B cell (primary cell): ENCODE data around the gene RRP1. TPM values are rescaled to one million over a fixed set of nuclear protein-coding genes. Genes with fewer than 3 reads are reported as not detected.

Experiments used
- ATAC-seq: fragments of 200-7000 bp; cut with Tn5 transposase; one replicate; pipeline ENCODE4 v1.10.0; 2021; ENCODE audit warnings: low read depth, mild to moderate bottlenecking, moderate number of reproducible peaks, moderate library complexity
- CTCF ChIA-PET: fragments of 350-600 bp; sonication (Branson Sonifier 250); formaldehyde crosslinking; loops from one replicate; lab custom pipeline; 2021; ENCODE audit warnings: antibody characterized with exemption, inconsistent platforms; lab: Charles Lee
- POLR2A ChIA-PET: fragments of 350-600 bp; sonication (Branson Sonifier 250); formaldehyde crosslinking; loops from one replicate; lab custom pipeline; 2021; ENCODE audit warnings: antibody characterized with exemption; lab: Charles Lee
- DNase-seq: peaks from one replicate; pipeline ENCODE4 v3.0.0; 2013
- H2AFZ ChIP-seq: 2 replicates; pipeline ENCODE4 v1.6.1; 2012; ENCODE audit warnings: mild to moderate bottlenecking, low read depth, low read length; ENCODE audit not compliant: insufficient read depth, poor library complexity, severe bottlenecking
- H3K27ac ChIP-seq, 2 donors: 1 replicate in 1 of 2; 2 replicates in 1 of 2; pipeline ENCODE4 v1.5.1; 2012 to 2013; ENCODE audit warnings: low read length in 2 of 2, mild to moderate bottlenecking in 2 of 2, moderate library complexity in 1 of 2
- H3K27me3 ChIP-seq, 4 experiments: fragments of 200-600 bp in 1 of 4; sonication (generic) in 1 of 4; replicated peaks in 1 of 4; 1 replicate in 2 of 4; 2 replicates in 2 of 4; pipeline versions ENCODE4 v1.6.1 to v1.7.0; 2013 to 2016; ENCODE audit warnings: low read length in 3 of 4, mild to moderate bottlenecking in 2 of 4, mixed read lengths in 1 of 4, moderate library complexity in 1 of 4; ENCODE audit not compliant: insufficient read depth in 4 of 4, control insufficient read depth in 3 of 4; ENCODE audit errors: control extremely low read depth in 1 of 4
- H3K36me3 ChIP-seq, 2 experiments: replicated peaks in 1 of 2; 1 replicate in 1 of 2; 2 replicates in 1 of 2; pipeline versions ENCODE4 v1.6.1 to v1.7.1; 2013; ENCODE audit warnings: low read length in 1 of 2; ENCODE audit not compliant: insufficient read depth in 2 of 2, control insufficient read depth in 1 of 2; ENCODE audit errors: control extremely low read depth in 1 of 2, extremely low read depth in 1 of 2
- H3K4me1 ChIP-seq, 2 donors: fragments of 200-600 bp in 1 of 2; sonication (generic) in 1 of 2; 1 replicate in 1 of 2; 2 replicates in 1 of 2; pipeline versions ENCODE4 v1.5.1 to v1.6.1; 2013 to 2017; ENCODE audit warnings: low read length in 2 of 2; ENCODE audit not compliant: control insufficient read depth in 2 of 2, insufficient read depth in 2 of 2
- H3K4me2 ChIP-seq: replicated peaks from 2 replicates; pipeline ENCODE3; 2012; ENCODE audit warnings: mild to moderate bottlenecking, low read depth, low read length; ENCODE audit not compliant: poor library complexity, severe bottlenecking
- H3K4me3 ChIP-seq, 5 experiments: fragments of 200-600 bp in 1 of 5; sonication (generic) in 1 of 5; 1 replicate in 3 of 5; 2 replicates in 2 of 5; pipeline versions ENCODE4 v1.5.1 to v1.7.0; 2011 to 2016; ENCODE audit warnings: low read length in 4 of 5, mild to moderate bottlenecking in 4 of 5, low read depth in 2 of 5, control low read depth in 1 of 5, moderate library complexity in 1 of 5; ENCODE audit not compliant: insufficient read depth in 1 of 5; ENCODE audit errors: control extremely low read depth in 1 of 5, extremely low read depth in 1 of 5
- H3K79me2 ChIP-seq: fragments of 200-600 bp; sonication (generic); one replicate; pipeline ENCODE4 v1.6.0; 2016; ENCODE audit warnings: low read length; ENCODE audit not compliant: control insufficient read depth, insufficient read depth
- H3K9ac ChIP-seq: fragments of 200-600 bp; sonication (generic); 2 replicates; pipeline ENCODE4 v1.6.1; 2017; ENCODE audit warnings: mild to moderate bottlenecking, low read length, moderate library complexity
- H3K9me3 ChIP-seq, 3 donors: one replicate each; pipeline versions ENCODE4 v1.6.1 to v1.7.1; 2013; ENCODE audit warnings: low read length in 2 of 3; ENCODE audit not compliant: control insufficient read depth in 2 of 3, insufficient read depth in 1 of 3; ENCODE audit errors: control extremely low read depth in 1 of 3
- H4K20me1 ChIP-seq: 2 replicates; pipeline ENCODE4 v1.6.0; 2012; ENCODE audit warnings: mild to moderate bottlenecking, low read length; ENCODE audit not compliant: insufficient read depth, control insufficient read depth, poor library complexity, severe bottlenecking
- H3K27ac Mint-ChIP-seq: one replicate; pipeline ENCODE4 v1.8.0; 2021; ENCODE audit warnings: mixed read lengths
- H3K27me3 Mint-ChIP-seq: one replicate; pipeline ENCODE4 v1.8.0; 2021; ENCODE audit warnings: mixed read lengths
- H3K4me1 Mint-ChIP-seq: one replicate; pipeline ENCODE4 v1.8.0; 2021; ENCODE audit warnings: mixed read lengths
- H3K4me3 Mint-ChIP-seq: one replicate; pipeline ENCODE4 v1.8.0; 2021; ENCODE audit warnings: mixed read lengths
- H3K9me3 Mint-ChIP-seq: one replicate; pipeline ENCODE4 v1.8.0; 2022; ENCODE audit warnings: mixed read lengths; ENCODE audit not compliant: insufficient read depth
- EZH2 ChIP-seq: IDR thresholded peaks from 2 replicates; pipeline ENCODE4 v1.6.1; 2012; ENCODE audit warnings: borderline replicate concordance, low read depth, mild to moderate bottlenecking, moderate library complexity, low read length; ENCODE audit not compliant: insufficient read depth, poor library complexity, severe bottlenecking
- WGBS: methylation state at CpG from one replicate; pipeline ENCODE4 v1.1.5; 2013; ENCODE audit warnings: missing lambda C conversion rate; ENCODE audit not compliant: insufficient coverage; 5-methylcytosine and 5-hydroxymethylcytosine counted together
- intact Hi-C: fragments of 100-400 bp; cut with micrococcal nuclease; formaldehyde crosslinking; loops from one replicate; pipeline ENCODE4 v1.10.0; 2022
- polyA plus RNA-seq: library from polyadenylated mRNA; depleted of rRNA; stranded (reverse); fragments of >200 nt; gene quantifications from 2 replicates; pipeline ENCODE4 v1.2.3, GENCODE V29; 2012
- total RNA-seq, 2 donors: library from RNA; stranded (reverse); fragments of 120-200 nt in 1 of 2; gene quantifications; 1 replicate in 1 of 2; 2 replicates in 1 of 2; pipeline versions ENCODE4 v1.2.3 to v1.2.4, GENCODE V29; 2013 to 2022
- TF ChIP-seq, protein P1 (sequence below): fragments of 200-600 bp; IDR thresholded peaks from one replicate; pipeline ENCODE4 v1.8.0; 2022; ENCODE audit warnings: antibody characterized with exemption, mild to moderate bottlenecking

Gene RRP1
- total and polyA plus RNA-seq, 2 donors (not counting 1 experiment from before 2014, with no cell fraction given): 9.6 to 27.8 TPM

DNA sequence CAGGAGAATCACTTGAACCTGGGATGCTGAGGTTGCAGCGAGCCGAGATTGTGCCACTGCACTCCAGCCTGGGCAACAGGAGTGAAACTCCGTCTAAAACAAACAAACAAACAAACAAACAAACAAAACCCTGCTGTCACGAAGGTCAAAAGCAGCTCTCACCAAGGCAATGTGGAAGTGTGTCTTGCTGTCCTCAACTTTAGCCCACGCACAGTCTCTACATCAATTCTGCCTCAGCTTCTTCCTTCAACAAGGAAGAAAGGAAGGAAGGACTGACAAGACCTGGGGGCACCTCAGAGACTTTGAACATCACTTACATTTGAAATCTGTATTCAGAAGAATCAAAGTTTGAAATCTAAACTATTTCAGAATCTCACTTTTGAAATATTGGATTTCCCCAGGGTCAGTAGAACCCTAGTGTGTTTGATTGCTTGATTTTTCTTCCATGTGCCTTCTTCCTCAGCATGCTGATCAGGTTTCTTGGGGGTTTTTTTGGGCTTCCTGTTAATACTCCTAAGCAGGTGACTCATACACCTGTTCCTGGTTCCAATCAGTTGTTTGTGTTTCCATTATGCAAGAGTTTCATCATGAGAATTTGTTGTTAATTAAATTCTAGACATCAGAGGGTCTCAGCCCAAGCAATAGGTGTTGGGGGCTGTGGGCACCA, 6.8 kb upstream of the RRP1 start:
- POLR2A ChIA-PET: no interaction called here
- no peak overlapping the region for H3K27ac Mint-ChIP-seq

DNA sequence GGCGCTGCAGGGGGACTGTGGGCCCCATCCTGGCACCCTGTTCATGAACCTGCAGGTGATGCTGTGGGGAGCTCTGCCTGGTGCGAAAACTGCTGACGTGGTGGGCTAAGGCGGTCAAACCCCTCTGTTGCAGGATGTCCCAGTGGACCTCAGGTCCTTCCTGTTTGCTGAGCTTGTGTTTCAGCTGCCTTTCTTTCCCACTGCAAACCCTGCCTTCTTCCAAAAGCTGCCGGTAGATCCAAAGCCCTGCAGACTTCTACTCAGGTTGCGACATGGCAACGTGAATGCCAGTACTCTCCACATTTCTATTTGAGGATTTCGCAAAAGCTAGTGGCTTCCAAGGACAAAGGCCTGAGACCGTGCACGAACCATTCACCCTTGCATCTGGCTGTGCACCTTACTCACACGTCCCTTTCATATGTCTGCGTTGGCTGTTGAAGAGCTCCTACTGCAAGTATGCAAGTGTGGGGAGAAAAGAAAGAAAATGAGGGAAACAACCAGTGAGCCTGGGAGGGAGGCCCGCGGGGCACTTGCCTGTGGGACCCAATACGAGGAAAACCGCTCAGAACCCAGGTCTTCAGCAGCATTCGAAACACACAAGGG, 6.2 kb upstream of the RRP1 start:
- no peak overlapping the region for H3K27ac Mint-ChIP-seq
- ChIA-PET CTCF (no interaction called here), POLR2A (no interaction called here)
- WGBS: 64% methylated on average over 15 of the region's 17 CpGs
- TF ChIP-seq, protein P1, sequence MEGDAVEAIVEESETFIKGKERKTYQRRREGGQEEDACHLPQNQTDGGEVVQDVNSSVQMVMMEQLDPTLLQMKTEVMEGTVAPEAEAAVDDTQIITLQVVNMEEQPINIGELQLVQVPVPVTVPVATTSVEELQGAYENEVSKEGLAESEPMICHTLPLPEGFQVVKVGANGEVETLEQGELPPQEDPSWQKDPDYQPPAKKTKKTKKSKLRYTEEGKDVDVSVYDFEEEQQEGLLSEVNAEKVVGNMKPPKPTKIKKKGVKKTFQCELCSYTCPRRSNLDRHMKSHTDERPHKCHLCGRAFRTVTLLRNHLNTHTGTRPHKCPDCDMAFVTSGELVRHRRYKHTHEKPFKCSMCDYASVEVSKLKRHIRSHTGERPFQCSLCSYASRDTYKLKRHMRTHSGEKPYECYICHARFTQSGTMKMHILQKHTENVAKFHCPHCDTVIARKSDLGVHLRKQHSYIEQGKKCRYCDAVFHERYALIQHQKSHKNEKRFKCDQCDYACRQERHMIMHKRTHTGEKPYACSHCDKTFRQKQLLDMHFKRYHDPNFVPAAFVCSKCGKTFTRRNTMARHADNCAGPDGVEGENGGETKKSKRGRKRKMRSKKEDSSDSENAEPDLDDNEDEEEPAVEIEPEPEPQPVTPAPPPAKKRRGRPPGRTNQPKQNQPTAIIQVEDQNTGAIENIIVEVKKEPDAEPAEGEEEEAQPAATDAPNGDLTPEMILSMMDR: no peak
- no peak for TF ChIP-seq EZH2
- H3K4me3 Mint-ChIP-seq: no peak overlapping the region
- Histone ChIP-seq H2AFZ (no peak overlapping the region), H3K27me3 (no peaks in the 10 kb centered on the region), H3K4me1 (peaks cover 3 to 6% of the 10 kb centered on the region in 2 donors), H3K36me3 (no peaks in the 10 kb centered on the region), H3K9ac (no peak overlapping the region), H3K79me2 (no peaks in the 10 kb centered on the region), H3K4me3 (no peak overlapping the region), H3K9me3 (no peaks in the 10 kb centered on the region), H4K20me1 (no peaks in the 10 kb centered on the region), H3K27ac (no peak overlapping the region), H3K4me2 (no peak overlapping the region)
- DNase-seq (no peak), ATAC-seq (no peak)
- intact Hi-C loops: no loop called here
- H3K4me1 Mint-ChIP-seq: peaks cover 6% of the 10 kb centered on the region
- no peaks in the 10 kb centered on the region for H3K9me3 Mint-ChIP-seq
- no peaks in the 10 kb centered on the region for H3K27me3 Mint-ChIP-seq

More for the DNA sequence above, 6.8 kb upstream of the RRP1 start:
- H3K79me2 ChIP-seq: no peaks in the 10 kb centered on the region
- H3K9me3 ChIP-seq: no peaks in the 10 kb centered on the region
- no peak overlapping the region for H3K4me2 ChIP-seq
- DNase-seq (no peak), ATAC-seq (no peak)
- no peaks in the 10 kb centered on the region for H3K36me3 ChIP-seq
- TF ChIP-seq, protein P1: no peak
- TF ChIP-seq EZH2: no peak
- Mint-ChIP-seq H3K4me1 (peaks cover 6% of the 10 kb centered on the region), H3K4me3 (no peak overlapping the region), H3K27me3 (no peaks in the 10 kb centered on the region), H3K9me3 (no peaks in the 10 kb centered on the region)
- WGBS: 83% methylated on average over 2 of the region's 5 CpGs
- peaks cover 3 to 6% of the 10 kb centered on the region in 2 donors for H3K4me1 ChIP-seq
- H4K20me1 ChIP-seq: no peaks in the 10 kb centered on the region
- H3K9ac ChIP-seq: no peak overlapping the region
- intact Hi-C loops: no loop called here
- no peak overlapping the region for H2AFZ ChIP-seq
- H3K27ac ChIP-seq: no peak overlapping the region
- no peak overlapping the region for H3K4me3 ChIP-seq
- CTCF ChIA-PET: no interaction called here
- H3K27me3 ChIP-seq: no peaks in the 10 kb centered on the region
